ENCODE measurements around the gene SLFN14.
"Not testable (repeated sequence)": the region's sequence is repeated elsewhere in the genome, so short reads cannot be mapped to it uniquely, and the experiment has no call there.

SLFN14 gene

DNA sequence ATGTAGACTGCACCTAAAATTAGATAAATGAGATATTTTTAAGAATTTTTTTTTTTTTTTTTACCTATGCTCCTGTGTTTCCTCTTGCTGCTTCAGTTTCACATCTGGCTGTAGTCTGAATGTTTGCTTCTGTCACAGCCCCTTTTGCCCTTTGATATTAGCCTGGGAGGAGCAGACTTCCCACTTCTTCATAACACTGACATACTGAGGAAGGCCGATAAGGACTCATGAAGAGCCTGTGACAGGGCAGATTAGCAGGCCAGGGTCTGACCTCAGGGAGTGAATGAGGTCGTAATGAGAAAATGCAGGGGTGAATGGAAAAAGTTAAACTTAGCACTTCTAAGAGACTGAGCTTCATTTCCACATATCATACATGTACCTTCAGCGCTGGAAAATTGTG is at the start of gene SLFN14:
SLFN14 (minus strand) TSS at position 117 of the 400 bp plus-strand sequence. CDS start 2,757 bp downstream, outside the sequence.
- DNase-seq (ENCODE audit: low spot score): no peak

DNA sequence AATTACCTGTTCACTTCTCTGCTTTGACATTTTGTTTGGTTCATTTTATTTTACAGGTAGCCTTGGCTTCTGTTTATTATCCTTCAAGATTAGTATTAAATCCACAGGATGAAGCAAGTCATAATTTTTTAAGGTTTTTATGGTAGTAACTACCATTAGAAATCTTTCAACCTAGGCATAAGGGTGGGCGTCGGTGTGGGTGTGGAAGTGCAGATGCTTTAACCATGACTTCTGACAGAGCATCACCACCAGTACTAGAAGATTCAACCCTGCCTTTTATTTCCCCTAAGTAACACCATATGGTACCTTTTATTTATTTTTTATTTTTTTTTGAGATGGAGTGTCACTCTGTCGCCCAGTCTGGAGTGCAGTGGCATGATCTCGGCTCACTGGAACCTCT is 49.2 kb upstream of the SLFN14 start:
- no peak for DNase-seq (ENCODE audit: low spot score)

DNA sequence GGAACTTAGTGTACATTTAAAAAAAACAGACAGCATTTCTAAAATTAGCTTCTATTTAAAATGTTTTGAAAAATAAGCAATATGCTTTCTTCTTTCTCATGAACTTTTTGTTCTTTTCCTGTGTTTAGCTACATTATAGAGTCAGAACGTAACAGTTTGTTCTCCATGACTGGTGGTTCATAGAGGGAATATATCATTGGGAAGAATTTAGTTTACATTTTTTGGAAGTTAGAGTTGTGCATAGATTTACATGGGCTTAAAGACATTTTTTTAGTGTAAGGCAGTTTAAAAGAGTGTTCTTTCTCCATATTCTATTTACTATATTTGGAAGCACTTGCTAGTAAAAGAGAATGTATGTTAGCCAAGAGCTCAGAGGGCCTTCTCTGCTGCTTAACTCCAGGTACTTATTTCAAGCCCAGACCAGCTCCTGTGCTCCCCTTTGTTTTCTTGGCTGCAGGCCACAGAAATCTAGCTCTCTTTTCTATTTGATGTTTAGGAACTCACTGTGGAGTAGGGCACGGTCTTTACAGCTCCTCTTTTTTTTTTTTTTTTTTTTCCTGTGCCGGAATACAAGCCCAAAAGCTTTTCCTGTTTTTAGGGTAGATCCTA is 46.7 kb upstream of the SLFN14 start:
- no peak for DNase-seq (ENCODE audit: low spot score)

DNA sequence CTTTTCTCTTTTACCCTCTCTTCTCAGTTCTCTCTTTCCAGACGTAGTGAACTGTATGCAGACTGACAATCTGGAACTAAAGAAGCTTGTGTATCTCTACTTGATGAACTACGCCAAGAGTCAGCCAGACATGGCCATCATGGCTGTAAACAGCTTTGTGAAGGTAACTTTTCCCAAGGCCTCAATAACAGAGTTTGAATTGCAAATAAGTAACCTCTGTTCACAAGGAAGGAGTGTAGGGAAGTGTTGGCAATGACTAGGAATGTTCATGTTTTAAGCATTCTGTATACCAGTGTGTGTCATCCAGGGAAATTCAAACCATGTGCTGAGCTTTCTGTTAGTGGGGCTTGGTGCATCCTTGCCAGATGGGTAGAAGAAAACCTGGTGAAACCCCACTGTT is 45.1 kb upstream of the SLFN14 start:
- no peak for DNase-seq (ENCODE audit: low spot score)

DNA sequence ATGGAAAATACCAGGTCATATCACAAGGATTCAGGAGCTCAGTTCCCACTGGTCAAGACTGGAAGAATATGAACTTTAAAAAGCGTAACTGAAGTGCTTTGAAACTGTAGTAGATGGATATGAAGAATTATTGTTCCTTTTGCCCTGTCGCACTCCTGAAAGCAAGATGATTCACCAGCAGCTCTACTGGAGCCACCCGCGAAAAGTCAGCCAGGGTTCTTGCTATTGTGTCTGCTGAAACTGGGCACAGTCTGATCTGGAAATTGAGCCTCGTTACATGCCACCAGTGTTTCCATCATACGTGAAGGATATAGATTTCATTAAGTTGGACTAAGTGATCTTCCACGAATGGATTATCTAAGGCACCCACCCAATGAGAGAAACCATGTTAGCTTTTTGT is 43.1 kb upstream of the SLFN14 start:
- no peak for DNase-seq (ENCODE audit: low spot score)

DNA sequence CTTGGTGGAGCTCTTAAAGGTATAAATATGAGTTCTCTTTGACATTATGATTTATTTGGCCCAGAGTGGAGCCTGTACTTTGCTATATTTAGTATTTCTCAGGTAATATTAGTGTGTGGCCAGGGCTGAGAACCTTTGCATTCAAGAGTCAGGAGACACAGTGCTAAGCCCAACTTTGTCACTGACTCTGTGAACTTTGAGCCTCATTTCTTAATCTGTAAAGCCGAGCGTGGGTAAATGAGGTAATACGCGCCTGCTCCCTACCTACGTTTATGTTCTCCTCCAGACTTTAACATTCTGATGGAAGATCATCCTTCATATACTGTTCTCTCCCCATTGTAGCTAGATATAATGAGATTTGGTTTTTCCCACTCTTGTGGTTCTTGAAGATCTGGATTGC is 37.0 kb upstream of the SLFN14 start:
- DNase-seq (ENCODE audit: low spot score): no peak

DNA sequence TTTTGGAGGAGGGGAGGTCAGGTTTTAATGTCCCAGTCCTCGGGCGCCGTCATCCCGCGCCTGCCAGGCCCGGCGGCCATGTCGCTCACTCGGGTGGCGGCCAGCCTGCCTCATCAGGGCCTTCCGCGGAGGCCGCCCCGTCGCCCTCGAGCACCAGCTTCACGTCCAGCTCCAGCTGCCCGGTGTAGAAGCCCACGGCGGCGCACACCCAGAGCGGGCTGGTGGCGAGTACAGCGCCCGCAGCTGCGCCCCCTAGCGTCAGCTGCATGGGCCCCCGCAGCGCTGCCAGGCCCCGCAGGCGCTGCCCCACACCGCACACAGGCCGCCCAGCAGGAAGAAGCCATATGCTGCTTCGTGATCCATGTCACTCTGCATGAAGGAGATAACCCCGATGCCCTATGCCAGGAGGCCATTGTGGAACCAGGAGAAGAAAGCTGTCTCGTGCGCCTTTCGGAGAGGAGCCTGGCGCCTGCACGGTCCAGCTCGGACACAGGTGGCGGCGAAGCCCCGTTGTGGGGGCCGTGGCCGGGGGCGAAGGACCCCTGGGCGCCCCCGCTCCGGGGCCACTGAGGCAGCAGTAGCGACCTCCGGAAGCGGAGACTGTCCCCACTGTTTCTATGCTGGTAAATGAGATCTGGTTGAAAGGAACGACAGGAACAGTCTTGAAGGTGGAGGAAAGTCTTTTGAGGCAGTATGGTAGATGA is 36.1 kb upstream of the SLFN14 start:
- peak; percentile 76 for DNase-seq (ENCODE audit: low spot score)

DNA sequence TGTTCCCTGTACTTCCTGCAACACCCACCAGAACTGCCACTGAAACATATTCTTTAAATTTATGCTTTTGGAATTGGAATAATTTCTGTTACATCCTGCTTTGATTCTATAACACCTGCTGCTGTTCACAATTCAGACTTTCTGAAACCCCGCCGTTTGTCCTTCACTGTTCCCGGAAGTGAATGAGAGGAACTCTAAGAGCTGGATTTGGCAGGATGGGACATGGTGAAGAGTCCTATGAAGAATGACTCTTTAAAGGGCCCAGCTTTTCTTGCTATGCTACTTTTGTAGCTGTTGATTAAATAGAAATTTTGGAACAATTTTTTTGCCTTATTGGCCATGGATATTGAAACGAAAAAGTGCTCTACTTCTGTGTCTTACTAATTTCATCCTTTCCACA is 35.5 kb upstream of the SLFN14 start:
- DNase-seq (ENCODE audit: low spot score): no peak

DNA sequence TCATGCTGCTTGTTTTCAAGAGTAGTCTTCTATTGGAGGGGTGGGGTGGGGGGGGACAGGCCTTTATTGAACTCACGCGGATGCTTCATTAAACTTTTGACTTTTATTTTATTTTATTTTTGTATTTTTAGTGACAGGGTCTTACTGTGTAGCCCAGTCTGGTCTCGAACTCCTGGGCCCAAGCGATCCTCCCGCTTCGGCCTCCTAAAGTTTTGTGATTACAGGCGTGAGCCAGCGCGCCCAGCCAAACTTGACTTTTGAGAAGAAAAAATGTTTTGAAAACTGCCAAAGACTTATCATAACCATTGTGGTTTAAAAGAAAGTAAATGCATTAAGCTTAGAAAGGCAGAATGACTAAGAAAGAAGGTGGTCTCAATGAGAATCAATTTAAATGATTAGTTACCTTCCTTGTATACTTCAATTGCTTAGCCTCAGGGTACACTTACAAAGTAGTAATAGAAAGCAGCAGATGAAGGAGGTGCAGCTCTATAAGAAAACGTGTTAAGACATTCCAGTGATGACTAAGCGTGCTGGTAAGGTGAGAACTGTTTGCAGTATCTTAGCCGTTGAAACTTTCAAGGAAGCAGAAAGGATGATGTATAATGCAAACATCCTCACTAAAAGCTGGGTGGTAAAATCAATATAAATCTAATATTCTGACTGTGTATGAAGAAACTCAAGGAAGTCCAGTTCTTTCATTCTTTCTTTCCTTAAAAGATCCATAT is 27.7 kb upstream of the SLFN14 start:
- DNase-seq (ENCODE audit: low spot score): no peak

DNA sequence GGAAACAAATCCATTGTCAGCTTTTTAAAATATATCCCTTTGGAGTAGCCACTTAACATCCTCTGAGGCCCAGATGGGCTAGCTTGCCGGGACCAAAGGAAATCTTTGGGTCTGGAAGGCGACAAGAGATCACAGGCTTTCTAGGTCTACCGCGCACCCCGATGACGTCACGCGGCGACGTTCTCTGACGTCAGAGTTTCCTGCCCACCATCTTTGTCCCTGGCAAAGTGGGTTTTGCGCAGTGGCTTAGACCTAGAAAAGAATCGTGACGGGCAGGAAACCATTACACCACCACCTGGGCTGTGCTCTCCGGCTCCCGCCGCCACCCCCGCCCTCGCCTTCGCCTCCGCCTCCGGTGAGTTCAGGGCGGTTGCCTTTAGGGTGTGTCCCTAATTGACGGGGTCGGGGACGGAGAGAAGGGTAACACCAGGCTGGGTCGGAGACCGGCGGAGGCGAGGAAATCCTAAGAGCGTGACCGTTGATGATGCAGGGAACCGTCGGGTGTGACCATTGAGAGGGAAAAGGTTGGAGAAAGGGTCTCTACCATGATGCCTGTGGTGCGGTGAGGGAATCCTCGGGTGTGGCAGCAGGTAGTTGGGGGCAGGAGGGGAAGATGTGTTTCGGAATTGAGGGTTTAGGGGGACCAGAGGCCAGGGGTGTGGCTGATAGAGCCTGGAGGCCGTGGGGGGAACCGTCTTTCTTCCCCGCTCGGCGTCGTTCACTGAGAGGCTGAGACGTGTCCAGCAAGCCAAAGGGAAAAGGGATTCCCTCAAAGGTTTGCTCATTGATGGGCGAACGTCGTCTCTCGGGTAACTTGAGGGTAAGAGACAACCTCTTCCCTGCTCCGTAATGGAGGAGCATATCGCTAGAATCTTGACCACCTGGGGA is 26.7 kb upstream of the SLFN14 start, which contains the start of gene AP2B1:
AP2B1 (plus strand) TSS at position 249 of the 888 bp plus-strand sequence. CDS start 6,709 bp downstream, outside the sequence.
- DNase-seq (ENCODE audit: low spot score): peak; percentile 93

DNA sequence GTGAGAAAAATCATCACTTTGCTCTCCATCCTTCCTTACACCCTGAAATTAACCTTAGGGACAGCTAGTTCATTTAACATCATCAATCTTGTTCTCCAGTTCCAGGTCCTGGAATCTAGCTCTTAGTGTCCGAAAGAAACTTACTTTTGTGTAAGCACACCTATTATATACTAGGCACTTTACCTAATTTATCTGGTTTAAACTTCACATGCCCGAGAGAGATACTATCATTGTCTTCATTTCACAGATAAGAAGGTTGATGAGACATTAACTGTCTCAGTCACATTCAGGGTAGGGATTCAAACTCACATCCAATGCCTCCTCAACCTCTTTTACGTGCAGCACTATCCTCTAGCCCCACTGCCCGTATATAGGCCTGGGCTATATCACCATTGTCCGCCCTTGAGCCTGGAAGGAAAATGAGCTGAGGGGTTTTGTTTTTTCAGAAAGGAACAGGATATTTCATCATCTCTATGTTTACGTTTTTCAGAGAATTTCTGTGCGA is 26.0 kb upstream of the SLFN14 start:
- no peak for DNase-seq (ENCODE audit: low spot score)

DNA sequence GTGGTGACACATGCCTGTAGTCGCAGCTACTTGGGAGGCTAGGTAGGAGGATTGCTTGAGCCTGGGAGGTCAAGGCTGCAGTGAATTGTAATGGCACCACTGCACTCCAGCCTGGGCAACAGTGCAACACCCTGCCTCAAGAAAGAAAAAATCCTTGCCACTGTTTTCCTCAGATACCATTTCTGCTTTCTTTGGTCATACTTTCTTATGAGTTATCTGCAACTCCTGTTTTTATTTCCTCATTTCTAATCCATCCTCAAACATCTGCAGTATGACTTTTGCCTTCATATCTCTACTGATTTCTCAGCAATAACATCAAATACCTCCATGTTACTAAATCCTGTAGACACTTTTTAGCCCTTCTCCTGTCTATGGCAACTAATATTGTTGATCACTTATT is 23.4 kb upstream of the SLFN14 start:
- DNase-seq (ENCODE audit: low spot score): no peak

DNA sequence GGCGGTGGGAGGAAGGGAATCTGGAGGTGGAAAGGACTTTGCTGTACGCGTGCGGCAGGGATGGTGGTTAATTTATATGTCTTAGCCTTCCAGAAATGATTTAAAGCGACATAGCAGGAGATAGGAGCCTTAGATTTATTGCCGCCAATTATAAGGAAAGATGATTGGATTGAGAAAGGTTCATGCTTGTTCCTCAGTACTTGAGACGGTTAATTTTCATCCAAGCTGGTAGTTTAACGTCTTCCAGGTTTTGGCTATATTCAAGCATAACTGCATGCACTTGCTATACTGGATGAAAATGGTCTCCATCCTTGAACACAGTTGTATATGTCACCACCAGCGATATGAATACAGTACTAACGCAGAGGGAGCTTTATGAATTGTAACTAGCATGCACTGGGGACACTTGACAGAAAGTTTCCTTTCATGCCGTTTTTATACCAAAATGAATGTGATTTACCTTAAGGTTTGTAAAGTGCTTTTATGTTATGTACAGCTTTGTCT is 18.4 kb upstream of the SLFN14 start:
- no peak for DNase-seq (ENCODE audit: low spot score)

DNA sequence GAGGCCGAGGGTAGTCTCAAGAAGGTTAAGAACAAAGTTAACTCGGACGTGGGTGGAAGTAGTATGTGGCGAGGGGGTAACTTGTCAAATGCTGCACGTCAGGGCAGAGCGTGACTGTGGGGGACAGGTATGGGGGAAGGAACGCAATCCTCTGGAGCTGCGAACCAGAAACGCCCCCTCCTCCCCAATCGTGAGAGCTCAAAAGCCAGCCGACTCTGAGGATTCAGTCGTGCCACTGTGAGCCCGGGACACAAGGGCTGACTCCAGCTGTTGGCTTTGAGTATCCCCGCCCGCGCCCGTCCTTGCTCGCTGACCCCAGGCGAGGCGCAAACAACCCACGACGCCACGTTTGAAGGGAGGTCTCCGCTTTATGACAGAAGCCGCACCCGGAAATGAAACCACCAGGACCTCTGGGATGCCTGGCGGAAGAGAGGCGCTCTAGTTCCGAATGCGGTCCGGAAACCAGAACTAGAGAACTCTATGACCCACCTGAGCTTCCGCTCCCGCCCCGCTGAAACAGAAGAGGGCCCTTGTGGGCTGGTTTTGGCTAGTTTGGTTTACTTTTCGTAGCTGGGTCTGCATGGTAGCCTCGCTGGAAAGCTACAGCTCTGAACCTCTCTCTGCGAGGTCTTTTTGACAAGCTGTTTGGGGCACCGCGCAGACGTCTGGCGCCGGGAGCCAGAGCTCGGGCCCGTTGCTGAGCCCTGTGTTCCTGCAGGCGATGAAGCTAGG is 17.7 kb upstream of the SLFN14 start, which contains the start of gene PEX12:
PEX12 (minus strand) TSS at position 375 of the 732 bp plus-strand sequence. CDS start 550 bp downstream, outside the sequence.
- peak; percentile 81 for DNase-seq (ENCODE audit: low spot score)

DNA sequence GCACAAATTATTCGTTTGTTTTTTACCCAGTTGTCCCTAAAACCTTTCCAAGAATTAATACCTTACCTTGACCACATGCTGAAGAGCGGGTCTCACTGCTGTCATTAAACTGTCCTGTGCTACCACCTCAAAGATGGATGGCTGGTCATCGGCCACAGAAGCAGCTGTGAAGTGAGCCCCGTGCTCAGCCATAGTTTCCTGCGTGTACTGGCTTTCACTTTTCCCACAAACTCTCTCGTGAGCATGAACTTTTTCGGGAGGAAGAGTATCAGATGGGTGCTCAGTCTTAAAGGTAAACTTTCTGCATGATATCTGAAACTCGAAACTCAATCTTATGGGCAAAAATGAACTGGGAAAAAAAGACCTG is 17.2 kb upstream of the SLFN14 start:
- no peak for DNase-seq (ENCODE audit: low spot score)

DNA sequence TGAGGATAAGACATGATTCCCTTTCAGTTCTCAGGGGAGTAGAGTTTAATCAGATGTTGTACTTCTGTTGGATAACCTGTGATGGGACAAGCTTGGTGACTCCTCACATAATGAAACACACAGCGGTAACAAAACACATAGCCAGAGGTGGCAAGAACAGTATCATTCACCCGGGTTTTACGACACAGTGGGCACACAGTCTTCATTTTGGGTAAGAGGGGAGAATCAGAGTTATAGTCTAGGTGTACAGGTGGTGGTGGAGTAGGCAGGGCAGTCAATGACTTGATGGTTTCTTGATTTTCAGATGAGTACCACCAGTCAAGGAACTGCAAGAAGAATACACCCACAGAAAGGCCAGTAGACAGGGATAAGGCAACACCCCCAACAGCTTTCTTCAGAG is 15.1 kb upstream of the SLFN14 start:
- no peak for DNase-seq (ENCODE audit: low spot score)

DNA sequence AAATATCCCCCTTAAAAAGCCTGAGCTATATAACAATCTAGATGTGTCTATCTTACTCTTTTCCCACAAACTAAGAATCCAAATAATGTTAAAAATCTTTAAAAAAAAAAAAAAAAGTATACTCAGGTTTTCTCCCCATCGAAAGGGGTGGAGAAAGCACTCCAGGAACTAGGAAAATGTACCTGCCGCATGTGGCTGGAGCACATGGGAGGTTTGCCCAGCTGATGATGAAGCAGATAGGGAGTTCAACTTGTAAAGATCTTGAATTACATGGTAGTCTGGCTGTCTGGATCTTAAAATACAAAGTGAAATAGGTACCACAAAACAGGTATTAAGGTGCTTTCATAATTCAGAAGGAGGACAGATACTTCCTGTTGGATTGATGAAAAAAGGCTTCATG is 8.8 kb upstream of the SLFN14 start:
- DNase-seq (ENCODE audit: low spot score): no peak

DNA sequence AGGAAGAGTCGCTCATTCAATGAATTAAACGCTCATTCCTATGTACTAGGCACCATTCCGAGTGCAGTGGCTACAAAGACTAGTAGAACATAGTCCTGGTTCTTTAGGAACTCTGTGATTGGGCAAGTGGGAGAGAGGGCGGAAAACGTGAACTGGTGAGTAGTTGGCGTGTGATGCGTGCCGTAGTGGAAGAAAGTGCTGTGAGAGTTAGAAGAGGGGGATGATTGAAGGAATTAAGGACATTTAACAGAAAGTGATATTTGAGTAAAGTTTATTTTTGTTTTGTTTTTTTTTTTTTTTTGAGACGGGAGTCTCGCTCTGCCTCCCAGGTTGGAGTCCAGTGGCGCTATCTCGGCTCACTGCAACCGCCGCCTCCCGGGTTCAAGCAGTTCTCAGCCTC is 7.9 kb upstream of the SLFN14 start:
- DNase-seq (ENCODE audit: low spot score): no peak

DNA sequence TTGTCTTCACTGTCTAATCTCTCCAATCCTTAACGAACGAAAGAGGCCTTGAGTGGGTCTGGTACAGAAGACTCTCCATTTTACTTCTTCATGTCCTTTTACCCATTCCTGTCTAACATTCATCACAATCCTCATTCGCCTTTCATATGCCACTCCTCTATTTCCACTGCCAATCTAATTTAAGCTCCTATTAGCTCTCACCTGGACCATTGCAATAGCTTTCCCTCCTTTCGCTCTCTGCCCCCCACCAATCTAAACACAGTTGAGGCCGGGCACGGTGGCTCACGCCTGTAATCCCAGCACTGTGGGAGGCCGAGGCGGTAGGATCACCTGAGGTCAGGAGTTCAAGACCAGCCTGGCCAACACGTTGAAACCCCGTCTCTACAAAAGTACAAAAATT is 6.3 kb upstream of the SLFN14 start:
- DNase-seq (ENCODE audit: low spot score): no peak

DNA sequence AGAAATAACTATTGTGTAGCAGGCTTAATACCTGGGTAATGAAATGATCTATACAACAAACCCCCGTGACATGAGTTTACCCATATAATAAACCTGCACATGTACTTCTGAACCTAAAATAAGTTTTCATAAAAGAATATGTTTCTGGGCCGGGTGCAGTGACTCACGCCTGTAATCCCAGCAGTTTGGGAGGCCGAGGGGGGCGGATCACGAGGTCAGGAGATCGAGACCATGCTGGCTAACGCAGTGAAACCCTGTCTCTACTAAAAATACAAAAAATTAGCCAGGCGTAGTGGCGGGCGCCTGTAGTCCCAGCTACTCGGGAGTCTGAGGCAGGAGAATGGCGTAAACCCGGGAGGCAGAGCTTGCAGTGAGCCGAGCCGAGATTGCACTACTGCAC is 2.6 kb upstream of the SLFN14 start:
- DNase-seq (ENCODE audit: low spot score): not testable (repeated sequence)
